HL-60/S4 treated with retinoic acid at 250 ng/mL for 4 days and 3 days (cell line): ENCODE results near the gene MRGPRG.

Experiments
- in situ Hi-C: fragments of 300-500 bp; cut with MboI; formaldehyde crosslinking; loops from 2 replicates; pipeline ENCODE4 v1.7.0; 2022; ENCODE audit warnings: low sequenced_read_pairs

The MRGPRG gene

GRCh38 chr11:3196161-3197043 lies 22.2 kb downstream of the MRGPRG start:
- in situ Hi-C loops, result no loop called here

GRCh38 chr11:3195251-3196160 lies 23.1 kb downstream of the MRGPRG start:
- in situ Hi-C loops, result no loop called here

- in situ Hi-C loops, result no loop called here
Measured at GRCh38 chr11:3194016-3194816, 24.4 kb downstream of the MRGPRG start.

GRCh38 chr11:3193373-3194015 lies 25.1 kb downstream of the MRGPRG start:
- in situ Hi-C loops, result no loop called here

GRCh38 chr11:3192511-3193372 lies 25.9 kb downstream of the MRGPRG start:
- in situ Hi-C loops, result no loop called here

- in situ Hi-C loops, result no loop called here
Measured at GRCh38 chr11:3191586-3192324, 26.9 kb downstream of the MRGPRG start.

GRCh38 chr11:3190600-3190999 lies 28.0 kb downstream of the MRGPRG start:
- in situ Hi-C loops, result no loop called here

- in situ Hi-C loops, result no loop called here
Measured at GRCh38 chr11:3189886-3190583, 28.6 kb downstream of the MRGPRG start.

- in situ Hi-C loops, result no loop called here
Measured at GRCh38 chr11:3189196-3189843, 29.3 kb downstream of the MRGPRG start.

GRCh38 chr11:3188496-3189195 lies 30.0 kb downstream of the MRGPRG start:
- in situ Hi-C loops, result no loop called here

GRCh38 chr11:3186166-3186953 lies 32.3 kb downstream of the MRGPRG start:
- in situ Hi-C loops, result no loop called here

- in situ Hi-C loops, result no loop called here
Measured at GRCh38 chr11:3184732-3185347, 33.8 kb downstream of the MRGPRG start.

- in situ Hi-C loops, result no loop called here
Measured at GRCh38 chr11:3183523-3183922, 35.1 kb downstream of the MRGPRG start.

GRCh38 chr11:3182462-3182852 lies 36.2 kb downstream of the MRGPRG start:
- in situ Hi-C loops, result no loop called here

GRCh38 chr11:3181725-3182461 lies 36.7 kb downstream of the MRGPRG start:
- in situ Hi-C loops, result no loop called here
